Measurements from ENCODE around the gene PTCH2. TPM values are rescaled to one million over a fixed set of nuclear protein-coding genes. Genes with fewer than 3 reads are reported as not detected.

The PTCH2 gene
- total RNA-seq, 4 donors from 2014 or later = 1.2 to 2.4 (median 1.5) TPM

- TF ChIP-seq POLR2AphosphoS5 (IDR thresholded peaks at IDR 0.05) = no peak
- TF ChIP-seq EP300 (IDR thresholded peaks at IDR 0.05) = no peak
- no peak for TF ChIP-seq POLR2A (IDR thresholded peaks at IDR 0.05)
- TF ChIP-seq, protein P1, sequence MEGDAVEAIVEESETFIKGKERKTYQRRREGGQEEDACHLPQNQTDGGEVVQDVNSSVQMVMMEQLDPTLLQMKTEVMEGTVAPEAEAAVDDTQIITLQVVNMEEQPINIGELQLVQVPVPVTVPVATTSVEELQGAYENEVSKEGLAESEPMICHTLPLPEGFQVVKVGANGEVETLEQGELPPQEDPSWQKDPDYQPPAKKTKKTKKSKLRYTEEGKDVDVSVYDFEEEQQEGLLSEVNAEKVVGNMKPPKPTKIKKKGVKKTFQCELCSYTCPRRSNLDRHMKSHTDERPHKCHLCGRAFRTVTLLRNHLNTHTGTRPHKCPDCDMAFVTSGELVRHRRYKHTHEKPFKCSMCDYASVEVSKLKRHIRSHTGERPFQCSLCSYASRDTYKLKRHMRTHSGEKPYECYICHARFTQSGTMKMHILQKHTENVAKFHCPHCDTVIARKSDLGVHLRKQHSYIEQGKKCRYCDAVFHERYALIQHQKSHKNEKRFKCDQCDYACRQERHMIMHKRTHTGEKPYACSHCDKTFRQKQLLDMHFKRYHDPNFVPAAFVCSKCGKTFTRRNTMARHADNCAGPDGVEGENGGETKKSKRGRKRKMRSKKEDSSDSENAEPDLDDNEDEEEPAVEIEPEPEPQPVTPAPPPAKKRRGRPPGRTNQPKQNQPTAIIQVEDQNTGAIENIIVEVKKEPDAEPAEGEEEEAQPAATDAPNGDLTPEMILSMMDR (IDR thresholded peaks at IDR 0.05) = no peak
- Histone ChIP-seq H3K4me1 (peaks cover under 1% of the 10 kb centered on the region), H3K4me3 (no peak overlapping the region), H3K9me3 (no peaks in the 10 kb centered on the region), H3K27ac (no peak overlapping the region), H3K27me3 (no peaks in the 10 kb centered on the region), H3K36me3 (no peaks in the 10 kb centered on the region)
- DNase-seq (ENCODE audit: low spot score in 2 of 2) = no peak
- WGBS = 80% methylated on average over 9 of the region's 10 CpGs
Observed at GRCh38 chr1:44830900-44831304, 12.2 kb downstream of the PTCH2 start.

DNA sequence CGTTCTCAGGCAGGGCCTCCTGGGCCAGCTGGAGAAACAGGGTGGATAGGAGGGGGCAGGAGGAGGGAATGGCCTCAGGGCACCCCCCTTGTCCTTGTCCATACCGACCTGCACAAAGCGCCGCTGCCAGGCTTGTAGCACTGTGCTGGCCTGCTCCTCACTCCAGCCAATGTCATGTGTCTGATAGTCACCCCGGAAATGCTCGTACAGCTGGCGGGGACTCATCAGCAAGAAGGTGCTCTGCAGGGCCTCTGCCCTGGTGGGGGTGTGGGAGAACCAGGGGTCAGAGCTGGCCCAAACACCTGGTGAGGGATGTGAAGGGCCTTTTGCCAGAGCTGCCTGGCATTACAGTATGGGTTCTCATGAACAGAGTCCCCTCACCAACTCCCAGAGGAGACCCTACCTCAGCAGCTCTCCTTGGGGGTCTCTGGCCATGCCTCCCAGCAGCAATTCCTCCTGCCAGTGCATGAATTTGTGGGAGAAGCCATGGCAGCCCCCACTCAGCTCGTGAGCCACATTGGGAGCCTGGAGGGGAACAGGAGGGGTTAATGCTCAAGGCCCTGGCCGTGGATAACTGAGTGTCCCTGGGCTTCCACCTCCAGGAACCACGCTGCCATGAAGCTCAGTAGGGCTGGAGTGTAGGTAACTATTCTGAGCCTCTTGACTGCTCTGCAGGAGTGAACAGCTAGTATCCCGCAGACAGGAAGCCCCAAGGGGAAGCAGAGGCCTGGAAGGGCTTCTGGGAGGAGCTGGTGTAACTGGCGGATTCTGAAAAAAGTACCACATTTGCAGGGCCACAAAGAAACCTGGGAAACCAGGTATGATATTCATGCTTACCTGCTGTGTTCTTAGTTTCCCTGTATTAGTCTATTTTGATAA is 13.3 kb downstream of the PTCH2 start:
- no peaks in the 10 kb centered on the region for H3K36me3 ChIP-seq
- H3K27me3 ChIP-seq = no peaks in the 10 kb centered on the region
- H3K4me3 ChIP-seq = no peak overlapping the region
- H3K9me3 ChIP-seq = no peaks in the 10 kb centered on the region
- H3K27ac ChIP-seq = no peak overlapping the region
- no peaks in the 10 kb centered on the region for H3K4me1 ChIP-seq
- no peak for DNase-seq (ENCODE audit: low spot score in 2 of 2)
- WGBS = 75% methylated on average over 6 of the region's 12 CpGs
- no peak for TF ChIP-seq EP300 (IDR thresholded peaks at IDR 0.05)
- no peak for TF ChIP-seq POLR2A (IDR thresholded peaks at IDR 0.05)
- no peak for TF ChIP-seq POLR2AphosphoS5 (IDR thresholded peaks at IDR 0.05)
- TF ChIP-seq, protein P1 (IDR thresholded peaks at IDR 0.05) = no peak

GRCh38 chr1:44828841-44829440 is 14.1 kb downstream of the PTCH2 start:
- Histone ChIP-seq H3K36me3 (no peaks in the 10 kb centered on the region), H3K27me3 (no peaks in the 10 kb centered on the region), H3K9me3 (no peaks in the 10 kb centered on the region), H3K4me1 (no peaks in the 10 kb centered on the region), H3K27ac (no peak overlapping the region), H3K4me3 (no peak overlapping the region)
- no peak for TF ChIP-seq POLR2A (IDR thresholded peaks at IDR 0.05)
- TF ChIP-seq, protein P1 (IDR thresholded peaks at IDR 0.05) = no peak
- no peak for TF ChIP-seq EP300 (IDR thresholded peaks at IDR 0.05)
- TF ChIP-seq POLR2AphosphoS5 (IDR thresholded peaks at IDR 0.05) = no peak
- DNase-seq (ENCODE audit: low spot score in 2 of 2) = no peak
- WGBS = 92% methylated on average over 5 of the region's 15 CpGs

DNA sequence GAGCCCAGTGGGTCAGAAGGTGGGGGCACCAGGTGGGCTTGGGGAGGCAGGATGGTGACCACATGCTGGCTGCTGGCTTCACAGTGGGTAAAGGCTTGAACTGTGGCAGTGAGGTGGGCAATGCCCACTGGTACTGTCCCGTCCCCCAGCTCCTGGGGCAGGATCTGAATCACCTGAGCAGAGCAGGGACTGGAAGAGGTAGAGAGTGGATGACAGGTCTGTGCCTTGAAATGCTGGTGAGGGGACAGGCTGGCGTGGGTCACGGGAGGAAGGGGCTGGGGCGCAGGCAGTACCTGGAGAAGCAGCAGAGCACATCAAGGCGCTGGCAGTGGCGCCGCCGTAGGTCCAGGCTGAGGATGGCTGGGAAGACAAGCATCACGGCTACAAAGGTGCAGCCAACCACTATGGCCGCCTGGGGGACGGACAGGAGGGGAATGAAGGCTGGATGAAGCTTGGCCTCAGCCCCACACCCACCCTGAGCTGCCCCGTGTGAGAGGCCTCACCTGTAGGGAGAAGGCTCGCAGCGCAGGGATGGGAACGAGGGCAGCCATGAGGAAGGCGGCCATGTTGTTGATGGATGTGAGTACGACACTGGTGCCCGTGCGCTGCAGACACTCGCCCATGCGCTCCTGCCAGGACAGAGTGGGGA is 14.9 kb downstream of the PTCH2 start:
- WGBS = 92% methylated on average over 21 of the region's 21 CpGs
- Histone ChIP-seq H3K27ac (no peak overlapping the region), H3K27me3 (no peaks in the 10 kb centered on the region), H3K9me3 (no peaks in the 10 kb centered on the region), H3K4me1 (no peaks in the 10 kb centered on the region), H3K36me3 (no peaks in the 10 kb centered on the region), H3K4me3 (no peak overlapping the region)
- TF ChIP-seq, protein P1 (IDR thresholded peaks at IDR 0.05) = no peak
- TF ChIP-seq POLR2AphosphoS5 (IDR thresholded peaks at IDR 0.05) (no peak), POLR2A (IDR thresholded peaks at IDR 0.05) (no peak), EP300 (IDR thresholded peaks at IDR 0.05) (no peak)
- no peak for DNase-seq (ENCODE audit: low spot score in 2 of 2)
